ENCODE measurements around the gene NAGPA. TPM values are rescaled to one million over a fixed set of nuclear protein-coding genes. Genes with fewer than 3 reads are reported as not detected.

The NAGPA gene
- total RNA-seq, 1 donor from 2014 or later = 4.0 TPM

GRCh38 chr16:5027086-5027485, 6.6 kb downstream of the NAGPA start:
- no peak for DNase-seq

GRCh38 chr16:5026664-5027063, 7.1 kb downstream of the NAGPA start:
- DNase-seq = no peak

GRCh38 chr16:5025171-5025632, 8.5 kb downstream of the NAGPA start:
- DNase-seq = no peak

GRCh38 chr16:5024632-5025031, 9.1 kb downstream of the NAGPA start:
- no peak for DNase-seq

- no peak for DNase-seq
Observed at GRCh38 chr16:5022521-5022920, 11.2 kb downstream of the NAGPA start.

GRCh38 chr16:5020551-5020950, 13.2 kb downstream of the NAGPA start:
- DNase-seq = no peak

GRCh38 chr16:5019775-5020174, 14.0 kb downstream of the NAGPA start:
- DNase-seq = no peak

GRCh38 chr16:5018793-5019192, 14.9 kb downstream of the NAGPA start:
- peak; percentile 64 for DNase-seq

- no peak for DNase-seq
Observed at GRCh38 chr16:5017678-5017969, 16.1 kb downstream of the NAGPA start.

GRCh38 chr16:5016967-5017677, 16.6 kb downstream of the NAGPA start:
- DNase-seq = no peak

- DNase-seq = no peak
Observed at GRCh38 chr16:5015887-5016286, 17.8 kb downstream of the NAGPA start.

- no peak for DNase-seq
Observed at GRCh38 chr16:5015351-5015750, 18.4 kb downstream of the NAGPA start.

- no peak for DNase-seq
Observed at GRCh38 chr16:5012887-5013286, 20.8 kb downstream of the NAGPA start.

- DNase-seq = no peak
Observed at GRCh38 chr16:5011637-5012036, 22.1 kb downstream of the NAGPA start.

- DNase-seq = no peak
Observed at GRCh38 chr16:5010576-5011329, 23.0 kb downstream of the NAGPA start.

GRCh38 chr16:5008311-5008731, 25.4 kb downstream of the NAGPA start:
- DNase-seq = no peak

GRCh38 chr16:5007256-5007655, 26.5 kb downstream of the NAGPA start:
- DNase-seq = no peak

- DNase-seq = no peak
Observed at GRCh38 chr16:5006348-5007193, 27.2 kb downstream of the NAGPA start.

GRCh38 chr16:5005916-5006315, 27.8 kb downstream of the NAGPA start:
- DNase-seq = no peak

- no peak for DNase-seq
Observed at GRCh38 chr16:5004311-5004710, 29.4 kb downstream of the NAGPA start.

- no peak for DNase-seq
Observed at GRCh38 chr16:5003828-5004227, 29.9 kb downstream of the NAGPA start.

- DNase-seq = no peak
Observed at GRCh38 chr16:5003211-5003610, 30.5 kb downstream of the NAGPA start.

GRCh38 chr16:5002699-5003143, 31.0 kb downstream of the NAGPA start:
- DNase-seq = no peak
